ENCODE results near the gene TXNDC5. TPM values are rescaled to one million over a fixed set of nuclear protein-coding genes. Genes with fewer than 3 reads are reported as not detected.

Gene TXNDC5
- total RNA-seq, 6 donors from 2014 or later: 52.4 to 177 (median 132) TPM

GRCh38 chr6:7917729-7918128 is 7.1 kb upstream of the TXNDC5 start:
- no peak for ATAC-seq (ENCODE audit: low FRiP score in 2 of 2)
- no peak overlapping the region for H3K4me3 ChIP-seq
- TF ChIP-seq, protein P1, sequence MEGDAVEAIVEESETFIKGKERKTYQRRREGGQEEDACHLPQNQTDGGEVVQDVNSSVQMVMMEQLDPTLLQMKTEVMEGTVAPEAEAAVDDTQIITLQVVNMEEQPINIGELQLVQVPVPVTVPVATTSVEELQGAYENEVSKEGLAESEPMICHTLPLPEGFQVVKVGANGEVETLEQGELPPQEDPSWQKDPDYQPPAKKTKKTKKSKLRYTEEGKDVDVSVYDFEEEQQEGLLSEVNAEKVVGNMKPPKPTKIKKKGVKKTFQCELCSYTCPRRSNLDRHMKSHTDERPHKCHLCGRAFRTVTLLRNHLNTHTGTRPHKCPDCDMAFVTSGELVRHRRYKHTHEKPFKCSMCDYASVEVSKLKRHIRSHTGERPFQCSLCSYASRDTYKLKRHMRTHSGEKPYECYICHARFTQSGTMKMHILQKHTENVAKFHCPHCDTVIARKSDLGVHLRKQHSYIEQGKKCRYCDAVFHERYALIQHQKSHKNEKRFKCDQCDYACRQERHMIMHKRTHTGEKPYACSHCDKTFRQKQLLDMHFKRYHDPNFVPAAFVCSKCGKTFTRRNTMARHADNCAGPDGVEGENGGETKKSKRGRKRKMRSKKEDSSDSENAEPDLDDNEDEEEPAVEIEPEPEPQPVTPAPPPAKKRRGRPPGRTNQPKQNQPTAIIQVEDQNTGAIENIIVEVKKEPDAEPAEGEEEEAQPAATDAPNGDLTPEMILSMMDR (IDR thresholded peaks at IDR 0.05): no peak
- TF ChIP-seq POLR2A (IDR thresholded peaks at IDR 0.05) (no peak), POLR2AphosphoS5 (IDR thresholded peaks at IDR 0.05) (no peak), EP300 (IDR thresholded peaks at IDR 0.05) (no peak)
- no peaks in the 10 kb centered on the region for H3K27me3 ChIP-seq
- peaks cover 0 to 4% (median 0%) of the 10 kb centered on the region in 4 donors for H3K4me1 ChIP-seq
- DNase-seq: no peak
- H3K36me3 ChIP-seq: no peaks in the 10 kb centered on the region
- 71 to 91% methylated on average over 4 to 5 of the region's 5 CpGs for WGBS, 2 donors
- no peak overlapping the region for H3K27ac ChIP-seq
- no peaks in the 10 kb centered on the region for H3K9me3 ChIP-seq

DNA sequence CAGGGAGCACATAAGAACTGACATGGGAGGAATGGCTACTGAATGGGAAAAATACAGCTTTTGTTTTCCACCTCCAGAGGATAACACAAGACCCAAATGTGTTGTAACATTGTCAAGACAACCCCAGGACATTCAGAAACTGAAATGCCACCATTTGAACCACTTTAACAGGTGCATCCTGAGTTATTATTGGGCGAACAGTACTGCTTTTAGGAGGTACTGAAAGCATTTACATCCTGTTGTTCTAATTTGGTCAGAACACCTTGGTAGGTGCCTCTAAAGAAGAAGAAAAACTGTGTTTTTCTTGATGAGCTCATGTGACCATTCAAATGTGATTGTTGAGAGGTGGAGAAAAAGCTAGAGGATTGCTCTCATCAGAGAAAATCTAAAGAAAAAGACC is 6.4 kb upstream of the TXNDC5 start:
- WGBS, 2 donors: 88 to 94% methylated on average over 1 of the region's 1 CpG

DNA sequence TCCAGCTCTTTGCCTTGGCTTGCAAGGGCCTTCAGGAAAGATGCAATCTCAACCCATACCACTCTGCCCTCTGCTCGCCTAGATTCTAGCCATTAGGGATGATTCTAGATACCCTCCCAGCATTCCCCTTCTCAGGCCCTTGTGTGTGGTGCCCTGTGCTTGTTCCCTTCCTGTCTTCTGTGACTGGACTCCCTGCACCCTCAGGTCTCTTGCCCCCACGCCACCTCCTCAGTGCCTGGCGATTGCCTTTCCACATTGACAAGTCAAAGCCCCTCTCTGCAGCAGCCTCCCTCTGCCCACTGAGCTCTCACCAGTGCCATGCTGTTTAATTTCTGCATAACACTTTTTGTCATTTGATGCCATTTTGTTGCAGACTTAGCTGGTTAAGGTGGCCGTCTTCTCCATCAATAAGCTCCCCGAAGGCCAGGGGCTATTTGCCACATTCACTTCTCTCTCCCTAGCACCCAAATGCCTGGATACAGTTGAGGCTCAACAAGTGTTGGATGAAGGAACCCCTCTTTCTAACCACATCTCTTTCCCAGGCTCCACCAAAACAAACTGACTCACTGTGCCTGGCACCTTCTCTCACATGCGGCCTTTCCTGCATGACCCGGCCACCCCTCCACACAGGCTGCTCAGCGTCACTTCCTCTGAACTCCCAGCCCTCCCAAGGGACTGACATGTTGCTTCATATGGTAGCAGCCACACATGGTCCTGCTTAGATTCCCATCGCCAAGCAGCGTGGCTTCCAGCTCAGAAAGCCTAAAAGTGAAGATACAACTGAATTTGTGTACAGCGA is 4.6 kb upstream of the TXNDC5 start:
- Histone ChIP-seq H3K4me1 (peaks cover 0 to 7% (median 5%) of the 10 kb centered on the region in 4 donors), H3K27me3 (no peaks in the 10 kb centered on the region), H3K27ac (no peak overlapping the region), H3K4me3 (no peak overlapping the region), H3K36me3 (no peaks in the 10 kb centered on the region), H3K9me3 (no peaks in the 10 kb centered on the region)
- no peak for TF ChIP-seq EP300 (IDR thresholded peaks at IDR 0.05)
- no peak for TF ChIP-seq POLR2AphosphoS5 (IDR thresholded peaks at IDR 0.05)
- TF ChIP-seq, protein P1 (IDR thresholded peaks at IDR 0.05): no peak
- TF ChIP-seq POLR2A (IDR thresholded peaks at IDR 0.05): no peak
- ATAC-seq (ENCODE audit: low FRiP score in 2 of 2) (peak in 1 of 2 donors; percentile 53), DNase-seq (no peak)
- WGBS, 2 donors: 82 to 86% methylated on average over 11 of the region's 11 CpGs

More for the DNA sequence above, 6.4 kb upstream of the TXNDC5 start:
- Histone ChIP-seq H3K4me1 (peaks cover 0 to 4% (median 0%) of the 10 kb centered on the region in 4 donors), H3K36me3 (no peaks in the 10 kb centered on the region), H3K27me3 (no peaks in the 10 kb centered on the region), H3K4me3 (no peak overlapping the region), H3K9me3 (no peaks in the 10 kb centered on the region), H3K27ac (no peak overlapping the region)
- ATAC-seq (ENCODE audit: low FRiP score in 2 of 2): no peak
- no peak for TF ChIP-seq POLR2AphosphoS5 (IDR thresholded peaks at IDR 0.05)
- TF ChIP-seq, protein P1 (IDR thresholded peaks at IDR 0.05): no peak
- TF ChIP-seq POLR2A (IDR thresholded peaks at IDR 0.05): no peak
- no peak for TF ChIP-seq EP300 (IDR thresholded peaks at IDR 0.05)
- DNase-seq: no peak

- H3K4me1 ChIP-seq: peaks cover 3 to 12% (median 8%) of the 10 kb centered on the region in 4 donors
- H3K9me3 ChIP-seq: no peaks in the 10 kb centered on the region
- ATAC-seq (ENCODE audit: low FRiP score in 2 of 2) (no peak), DNase-seq (no peak)
- H3K36me3 ChIP-seq: no peaks in the 10 kb centered on the region
- H3K27ac ChIP-seq: no peak overlapping the region
- no peaks in the 10 kb centered on the region for H3K27me3 ChIP-seq
- no peak for TF ChIP-seq POLR2A (IDR thresholded peaks at IDR 0.05)
- TF ChIP-seq EP300 (IDR thresholded peaks at IDR 0.05): no peak
- TF ChIP-seq POLR2AphosphoS5 (IDR thresholded peaks at IDR 0.05): no peak
- TF ChIP-seq, protein P1 (IDR thresholded peaks at IDR 0.05): no peak
- 83 to 86% methylated on average over 5 of the region's 5 CpGs for WGBS, 2 donors
- no peak overlapping the region for H3K4me3 ChIP-seq
Measured at GRCh38 chr6:7914311-7914710, 3.7 kb upstream of the TXNDC5 start.

Measured in upper lobe of left lung (tissue), 6 donors.